HFFc6 (cell line): ENCODE measurements around the gene COMTD1. TPM values are rescaled to one million over a fixed set of nuclear protein-coding genes. Genes with fewer than 3 reads are reported as not detected.
"Not testable (repeated sequence)": the region's sequence is repeated elsewhere in the genome, so short reads cannot be mapped to it uniquely, and the experiment has no call there.

Source experiments
- DNase-seq: peaks from one replicate; pipeline ENCODE4 v3.0.0-alpha.2; 2018
- H3K27ac Mint-ChIP-seq: 2 replicates; pipeline ENCODE4 v1.8.0; 2020; ENCODE audit warnings: mild to moderate bottlenecking, mixed read lengths
- H3K27me3 Mint-ChIP-seq: 2 replicates; pipeline ENCODE4 v1.8.0; 2021; ENCODE audit warnings: mild to moderate bottlenecking, moderate library complexity, mixed read lengths; ENCODE audit not compliant: insufficient read depth
- H3K36me3 Mint-ChIP-seq: 2 replicates; pipeline ENCODE4 v1.8.0; 2021; ENCODE audit warnings: low read depth, mixed read lengths
- H3K4me1 Mint-ChIP-seq: 2 replicates; pipeline ENCODE4 v1.8.0; 2020; ENCODE audit warnings: low read depth, mixed read lengths
- H3K4me3 Mint-ChIP-seq: 2 replicates; pipeline ENCODE4 v1.8.0; 2020; ENCODE audit warnings: mild to moderate bottlenecking, moderate library complexity, mixed read lengths
- H3K9me3 Mint-ChIP-seq: 2 replicates; pipeline ENCODE4 v1.8.0; 2020; ENCODE audit warnings: mild to moderate bottlenecking, mixed read lengths
- CTCF ChIP-seq: fragments of 200-600 bp; sonication (generic); IDR thresholded peaks from 2 replicates; pipeline ENCODE4 v1.5.0; 2021; ENCODE audit warnings: antibody characterized with exemption, mild to moderate bottlenecking
- total RNA-seq, 6 experiments: library from RNA; stranded (reverse); fragmentation: NEBNext Ultra II Directional; extraction: Animal tissue kit (Norgen Biotek cat#: 25700); gene quantifications; 2 replicates in 1 of 6; 3 replicates in 5 of 6; pipeline ENCODE4 v1.2.3, GENCODE V29; 2021

COMTD1 gene
- total RNA-seq, 6 experiments from 2014 or later = 5.6 to 9.5 (median 8.0) TPM

- Mint-ChIP-seq H3K4me1 (peaks cover 64% of the 10 kb centered on the region), H3K36me3 (peaks cover 13% of the 10 kb centered on the region), H3K27ac (no peak overlapping the region), H3K4me3 (no peak overlapping the region), H3K9me3 (no peaks in the 10 kb centered on the region), H3K27me3 (peaks cover 2% of the 10 kb centered on the region)
- no peak for TF ChIP-seq CTCF
- DNase-seq = no peak
Observed at GRCh38 chr10:75207079-75207856, 28.5 kb downstream of the COMTD1 start.

GRCh38 chr10:75206638-75207037 is 29.1 kb downstream of the COMTD1 start:
- not testable (repeated sequence) for H3K9me3 Mint-ChIP-seq, H3K4me3 Mint-ChIP-seq, DNase-seq, H3K36me3 Mint-ChIP-seq, H3K27me3 Mint-ChIP-seq, H3K27ac Mint-ChIP-seq
- peaks cover 64% of the 10 kb centered on the region for H3K4me1 Mint-ChIP-seq

- TF ChIP-seq CTCF = no peak
- Mint-ChIP-seq H3K27ac (no peak overlapping the region), H3K4me1 (peaks cover 62% of the 10 kb centered on the region), H3K36me3 (no peaks in the 10 kb centered on the region; the same call in 1 of the 2 replicates), H3K27me3 (peaks cover 2% of the 10 kb centered on the region), H3K9me3 (no peaks in the 10 kb centered on the region), H3K4me3 (no peak overlapping the region)
- no peak for DNase-seq
Observed at GRCh38 chr10:75205908-75206307, 29.8 kb downstream of the COMTD1 start.

GRCh38 chr10:75203724-75204123 is 32.0 kb downstream of the COMTD1 start:
- Mint-ChIP-seq H3K27ac (peak overlapping the region; percentile 29; the same call in 1 of the 2 replicates), H3K27me3 (no peaks in the 10 kb centered on the region; the same call in 1 of the 2 replicates), H3K36me3 (no peaks in the 10 kb centered on the region; the same call in 1 of the 2 replicates), H3K9me3 (no peaks in the 10 kb centered on the region), H3K4me3 (no peak overlapping the region), H3K4me1 (peaks cover 50% of the 10 kb centered on the region)
- DNase-seq = no peak
- no peak for TF ChIP-seq CTCF

GRCh38 chr10:75203046-75203620 is 32.6 kb downstream of the COMTD1 start:
- H3K36me3 Mint-ChIP-seq, H3K9me3 Mint-ChIP-seq, H3K27me3 Mint-ChIP-seq, DNase-seq, H3K4me3 Mint-ChIP-seq: not testable (repeated sequence)
- peaks cover 48% of the 10 kb centered on the region for H3K4me1 Mint-ChIP-seq
- H3K27ac Mint-ChIP-seq = peak overlapping the region; percentile 71

GRCh38 chr10:75202321-75203045 is 33.3 kb downstream of the COMTD1 start:
- peaks cover 44% of the 10 kb centered on the region for H3K4me1 Mint-ChIP-seq
- H3K27me3 Mint-ChIP-seq = no peaks in the 10 kb centered on the region; the same call in 1 of the 2 replicates
- no peak overlapping the region for H3K4me3 Mint-ChIP-seq
- DNase-seq = peak; percentile 25
- no peak for TF ChIP-seq CTCF
- H3K36me3 Mint-ChIP-seq = no peaks in the 10 kb centered on the region; the same call in 1 of the 2 replicates
- H3K27ac Mint-ChIP-seq = peak overlapping the region; percentile 71
- no peaks in the 10 kb centered on the region for H3K9me3 Mint-ChIP-seq
